ENCODE data around the gene RHEB.

DNA sequence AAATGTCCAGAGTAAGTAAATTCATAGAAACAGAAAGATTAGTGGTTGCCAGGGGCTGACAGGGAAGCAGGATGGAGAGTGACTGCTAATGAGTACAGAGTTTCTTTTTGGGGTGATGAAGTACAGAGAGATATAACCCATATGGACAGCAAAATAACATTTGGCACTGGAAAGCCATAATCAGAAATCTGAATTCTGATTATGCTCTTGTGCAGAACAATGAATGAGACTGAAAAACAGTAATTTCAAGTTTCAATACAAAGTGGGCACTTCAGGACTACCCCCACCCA lies 4.5 kb downstream of the RHEB start:
- TF ChIP-seq, protein P1, sequence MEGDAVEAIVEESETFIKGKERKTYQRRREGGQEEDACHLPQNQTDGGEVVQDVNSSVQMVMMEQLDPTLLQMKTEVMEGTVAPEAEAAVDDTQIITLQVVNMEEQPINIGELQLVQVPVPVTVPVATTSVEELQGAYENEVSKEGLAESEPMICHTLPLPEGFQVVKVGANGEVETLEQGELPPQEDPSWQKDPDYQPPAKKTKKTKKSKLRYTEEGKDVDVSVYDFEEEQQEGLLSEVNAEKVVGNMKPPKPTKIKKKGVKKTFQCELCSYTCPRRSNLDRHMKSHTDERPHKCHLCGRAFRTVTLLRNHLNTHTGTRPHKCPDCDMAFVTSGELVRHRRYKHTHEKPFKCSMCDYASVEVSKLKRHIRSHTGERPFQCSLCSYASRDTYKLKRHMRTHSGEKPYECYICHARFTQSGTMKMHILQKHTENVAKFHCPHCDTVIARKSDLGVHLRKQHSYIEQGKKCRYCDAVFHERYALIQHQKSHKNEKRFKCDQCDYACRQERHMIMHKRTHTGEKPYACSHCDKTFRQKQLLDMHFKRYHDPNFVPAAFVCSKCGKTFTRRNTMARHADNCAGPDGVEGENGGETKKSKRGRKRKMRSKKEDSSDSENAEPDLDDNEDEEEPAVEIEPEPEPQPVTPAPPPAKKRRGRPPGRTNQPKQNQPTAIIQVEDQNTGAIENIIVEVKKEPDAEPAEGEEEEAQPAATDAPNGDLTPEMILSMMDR (IDR thresholded peaks at IDR 0.05), result no peak
- TF ChIP-seq POLR2A (IDR thresholded peaks at IDR 0.05), result no peak
- TF ChIP-seq EP300 (IDR thresholded peaks at IDR 0.05), result no peak

Measured in stomach (tissue), 4 donors.